ENCODE measurements around the gene CUL7.

Gene CUL7

GRCh38 chr6:43076464-43077332, 23.0 kb upstream of the CUL7 start:
- TF ChIP-seq CTCF (IDR thresholded peaks at IDR 0.05; ENCODE audit: insufficient read depth, low read length, poor library complexity, severe bottlenecking) = no peak
- Histone ChIP-seq H3K4me3 (replicated peaks; ENCODE audit: low read depth, low read length) (peak overlapping the region; percentile 60), H3K36me3 (ENCODE audit: control insufficient read depth, insufficient read depth, low read length) (no peaks in the 10 kb centered on the region; the same call in 1 of the 2 replicates), H3K27me3 (replicated peaks; ENCODE audit: control insufficient read depth, insufficient read depth, low read length) (no peaks in the 10 kb centered on the region)
- no peak for DNase-seq (ENCODE audit: extremely low read depth, insufficient read length)

GRCh38 chr6:43075670-43076463, 22.2 kb upstream of the CUL7 start, which contains the start of gene PTK7:
TSS of gene PTK7 (plus strand) at chr6:43076314. CDS start at chr6:43076489, 175 bp downstream.
- H3K4me3 ChIP-seq (replicated peaks; ENCODE audit: low read depth, low read length) = peak within 1 kb of the TSS; percentile 60
- no peak for TF ChIP-seq CTCF (IDR thresholded peaks at IDR 0.05; ENCODE audit: insufficient read depth, low read length, poor library complexity, severe bottlenecking)
- DNase-seq (ENCODE audit: extremely low read depth, insufficient read length) = no peak
- H3K27me3 ChIP-seq (replicated peaks; ENCODE audit: control insufficient read depth, insufficient read depth, low read length) = no peaks in the 10 kb centered on the region
- no peaks in the 10 kb centered on the region; the same call in none of the 2 replicates for H3K36me3 ChIP-seq (ENCODE audit: control insufficient read depth, insufficient read depth, low read length)

- no peak for TF ChIP-seq CTCF (IDR thresholded peaks at IDR 0.05; ENCODE audit: insufficient read depth, low read length, poor library complexity, severe bottlenecking)
- DNase-seq (ENCODE audit: extremely low read depth, insufficient read length) = no peak
- Histone ChIP-seq H3K27me3 (replicated peaks; ENCODE audit: control insufficient read depth, insufficient read depth, low read length) (no peaks in the 10 kb centered on the region), H3K4me3 (replicated peaks; ENCODE audit: low read depth, low read length) (no peak overlapping the region), H3K36me3 (ENCODE audit: control insufficient read depth, insufficient read depth, low read length) (no peaks in the 10 kb centered on the region; the same call in none of the 2 replicates)
Observed at GRCh38 chr6:43074847-43075669, 21.4 kb upstream of the CUL7 start.

GRCh38 chr6:43070028-43070632, 16.5 kb upstream of the CUL7 start:
- Histone ChIP-seq H3K27me3 (replicated peaks; ENCODE audit: control insufficient read depth, insufficient read depth, low read length) (no peaks in the 10 kb centered on the region), H3K36me3 (ENCODE audit: control insufficient read depth, insufficient read depth, low read length) (peaks cover 2% of the 10 kb centered on the region), H3K4me3 (replicated peaks; ENCODE audit: low read depth, low read length) (no peak overlapping the region)
- no peak for DNase-seq (ENCODE audit: extremely low read depth, insufficient read length)
- TF ChIP-seq CTCF (IDR thresholded peaks at IDR 0.05; ENCODE audit: insufficient read depth, low read length, poor library complexity, severe bottlenecking) = peak; percentile 68

- TF ChIP-seq CTCF (IDR thresholded peaks at IDR 0.05; ENCODE audit: insufficient read depth, low read length, poor library complexity, severe bottlenecking) = no peak
- Histone ChIP-seq H3K27me3 (replicated peaks; ENCODE audit: control insufficient read depth, insufficient read depth, low read length) (no peaks in the 10 kb centered on the region), H3K36me3 (ENCODE audit: control insufficient read depth, insufficient read depth, low read length) (peaks cover 4% of the 10 kb centered on the region), H3K4me3 (replicated peaks; ENCODE audit: low read depth, low read length) (no peak overlapping the region)
- no peak for DNase-seq (ENCODE audit: extremely low read depth, insufficient read length)
Observed at GRCh38 chr6:43062818-43063217, 9.2 kb upstream of the CUL7 start.

All from GM06990 (cell line).